ENCODE data around the gene GPR65.

GPR65 gene

DNA sequence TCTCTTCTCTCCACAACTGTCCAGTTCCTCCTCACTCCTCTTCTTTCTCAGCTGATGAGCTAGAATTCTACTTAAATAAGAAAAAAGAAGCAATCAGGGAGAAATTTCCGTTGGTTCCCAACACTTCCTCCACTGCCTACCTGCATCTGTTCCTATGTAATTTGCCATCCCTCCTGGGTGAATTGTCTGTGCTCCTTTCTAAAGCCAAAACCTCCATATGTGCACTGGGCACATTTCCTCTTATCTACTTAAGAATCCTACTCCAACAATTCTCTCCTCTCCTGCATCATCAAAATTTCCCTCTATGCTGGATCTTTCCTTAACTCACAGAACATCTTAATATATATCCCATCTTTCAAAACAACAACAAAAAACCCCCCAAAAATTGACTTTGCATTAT, 35.2 kb downstream of the GPR65 start:
- no peak for DNase-seq (ENCODE audit: low spot score)

DNA sequence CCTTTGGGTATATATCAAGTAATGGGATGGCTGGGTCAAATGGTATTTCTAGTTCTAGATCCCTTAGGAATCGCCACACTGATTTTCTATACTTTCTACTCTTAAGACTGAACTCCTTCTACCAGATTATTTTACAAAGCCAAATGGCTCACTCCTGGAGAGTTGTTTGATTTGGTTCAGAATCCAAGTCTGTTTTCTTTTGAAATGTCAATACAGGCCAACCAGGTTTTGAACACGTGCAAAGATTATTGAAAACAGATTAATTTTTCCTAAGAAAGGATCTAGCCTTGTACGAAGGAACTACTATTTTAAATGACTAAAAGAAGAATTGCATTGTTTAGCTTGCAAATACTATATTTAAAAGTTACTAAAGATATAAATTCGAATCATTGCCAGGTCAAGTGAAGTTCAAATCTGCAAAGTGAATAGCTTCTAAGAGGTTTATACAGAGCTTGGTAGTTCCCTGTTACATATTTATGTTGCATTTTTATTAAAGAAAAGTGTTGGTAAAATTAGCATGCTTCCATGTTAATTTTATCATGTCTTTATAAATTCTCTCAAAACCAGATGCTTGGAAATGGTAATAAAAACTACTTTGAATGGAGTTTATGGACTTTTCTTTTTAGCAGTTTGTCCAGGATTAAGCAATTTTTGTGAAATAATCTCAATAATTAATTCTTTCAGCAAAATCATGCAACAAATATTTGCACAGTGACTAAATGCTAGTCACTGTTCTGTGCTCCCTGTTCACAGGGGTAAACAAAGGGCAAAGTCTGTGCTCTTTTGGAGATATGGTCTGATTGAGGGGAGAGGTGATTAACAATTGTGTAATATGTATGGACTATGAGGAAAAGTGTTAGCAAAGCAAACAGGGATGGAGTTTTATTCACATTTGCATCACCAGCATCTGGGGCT, 38.9 kb downstream of the GPR65 start:
- no peak for DNase-seq (ENCODE audit: low spot score)

DNA sequence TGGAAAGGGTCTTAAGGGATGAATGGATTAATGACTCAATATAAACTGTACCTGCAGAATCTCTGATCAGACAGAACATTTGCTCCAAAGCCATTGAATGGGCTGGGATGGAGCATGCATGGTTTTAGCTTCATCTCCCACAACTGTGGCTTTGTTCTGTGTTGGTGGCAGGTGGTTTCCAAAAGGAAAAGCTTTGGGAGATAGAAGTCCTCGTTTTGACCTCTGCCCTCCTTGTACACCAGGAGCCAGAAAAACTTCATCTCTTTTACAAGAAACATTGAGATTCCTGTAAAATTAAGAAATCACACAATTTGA, 39.5 kb downstream of the GPR65 start:
- DNase-seq (ENCODE audit: low spot score): no peak

DNA sequence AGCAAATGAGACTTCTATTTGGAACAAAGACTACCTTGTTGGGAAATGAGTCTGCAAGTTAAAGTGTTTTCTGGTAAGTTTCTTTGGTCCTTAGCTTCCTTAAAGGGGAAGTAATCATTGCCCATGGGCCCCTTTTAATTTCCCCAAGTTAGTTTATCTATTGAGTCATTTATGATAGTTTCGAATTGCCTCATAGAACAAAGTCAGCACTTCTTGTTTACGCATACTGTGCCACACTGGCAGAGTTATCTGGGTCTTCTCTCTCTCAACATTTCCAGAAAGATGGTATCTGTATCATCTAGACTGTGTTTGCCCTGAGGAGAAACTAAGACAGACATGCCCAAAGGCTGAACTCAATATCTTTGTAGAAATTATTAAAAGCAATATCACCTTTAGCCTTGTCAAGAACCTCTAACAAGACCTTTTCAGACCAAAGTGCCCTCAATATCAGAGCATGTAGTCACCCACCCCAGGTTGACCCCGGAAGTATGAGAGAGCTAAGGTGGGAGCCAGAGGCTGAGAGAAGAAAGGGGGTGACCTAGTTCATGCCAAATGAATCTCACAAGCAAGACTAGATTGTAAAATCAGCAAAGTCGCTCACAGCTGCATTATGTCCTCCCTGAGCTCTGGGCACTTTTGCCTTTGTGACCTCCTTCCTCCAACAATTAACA, 40.0 kb downstream of the GPR65 start:
- no peak for DNase-seq (ENCODE audit: low spot score)

DNA sequence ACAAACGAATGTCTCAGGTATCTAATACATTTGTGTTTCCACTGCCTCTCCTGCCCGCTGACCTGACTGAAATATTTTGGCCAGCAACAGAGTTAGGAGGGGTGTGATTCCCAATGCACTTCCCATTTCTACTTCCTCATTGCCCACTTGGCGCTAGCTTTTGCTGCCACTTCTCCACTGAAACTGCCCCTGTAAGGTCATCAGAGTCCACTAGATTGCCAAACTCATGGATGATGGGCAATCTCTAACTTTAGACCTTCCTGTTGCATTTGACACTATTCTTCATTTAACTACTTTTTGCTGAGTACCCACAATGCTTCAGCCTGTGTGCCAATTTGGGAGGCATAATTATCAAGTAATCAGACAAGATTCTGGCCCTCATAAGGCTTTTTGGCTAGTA, 40.8 kb downstream of the GPR65 start:
- DNase-seq (ENCODE audit: low spot score): no peak

DNA sequence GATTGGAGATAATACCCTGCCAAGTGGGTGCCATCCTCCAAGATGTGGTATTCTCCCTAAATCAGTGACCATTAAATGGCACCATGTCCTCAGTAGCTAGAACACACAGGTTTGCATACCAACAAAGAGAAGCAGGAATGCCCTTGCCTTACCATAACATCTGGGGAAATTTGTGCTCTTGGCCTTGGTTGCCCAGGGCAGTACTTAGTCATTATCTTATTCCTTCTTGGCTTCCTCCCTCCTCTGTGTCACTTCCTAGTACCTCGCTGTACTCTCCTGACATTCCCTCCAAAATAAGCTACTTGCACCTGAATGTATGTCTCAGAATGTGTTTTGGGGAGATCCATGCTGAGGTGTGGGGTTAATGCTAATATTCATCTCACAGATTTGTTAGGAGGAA, 43.4 kb downstream of the GPR65 start:
- DNase-seq (ENCODE audit: low spot score): no peak

DNA sequence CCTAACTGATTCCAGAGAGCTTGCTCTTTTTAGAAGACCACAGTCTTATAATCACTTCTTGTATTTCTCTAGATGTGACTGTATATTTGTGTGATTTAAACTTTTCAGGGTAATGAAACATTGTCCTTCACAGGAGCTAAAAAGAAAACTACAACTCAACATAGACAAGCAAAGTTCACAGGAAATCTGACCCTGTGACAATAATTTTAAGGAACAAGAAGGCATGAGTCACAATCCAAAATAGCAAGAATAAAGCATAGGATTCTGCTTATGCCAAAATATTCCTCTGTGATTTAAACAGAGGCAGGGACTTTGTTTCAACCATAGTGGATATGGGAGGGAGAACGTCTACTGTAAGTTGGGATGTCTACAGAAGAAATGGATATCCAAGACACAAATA, 44.3 kb downstream of the GPR65 start:
- DNase-seq (ENCODE audit: low spot score): no peak

DNA sequence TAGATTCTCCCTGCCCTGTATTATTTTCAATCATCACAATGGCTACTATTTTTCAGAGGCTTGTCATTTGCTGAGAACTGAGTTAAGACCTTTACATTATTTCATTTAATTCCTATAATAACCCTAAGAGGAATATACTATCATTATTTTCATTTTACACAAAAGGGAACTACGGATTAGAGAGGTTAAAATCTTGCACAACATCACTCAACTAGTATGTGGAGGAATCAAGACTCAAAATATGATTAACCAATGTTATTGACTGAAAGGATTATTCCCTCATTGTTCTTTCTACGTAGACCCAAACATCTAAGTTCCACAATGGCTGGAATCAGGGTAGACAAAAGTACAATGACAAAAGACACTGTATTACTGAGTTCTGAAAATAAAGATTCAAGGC, 45.0 kb downstream of the GPR65 start:
- no peak for DNase-seq (ENCODE audit: low spot score)

DNA sequence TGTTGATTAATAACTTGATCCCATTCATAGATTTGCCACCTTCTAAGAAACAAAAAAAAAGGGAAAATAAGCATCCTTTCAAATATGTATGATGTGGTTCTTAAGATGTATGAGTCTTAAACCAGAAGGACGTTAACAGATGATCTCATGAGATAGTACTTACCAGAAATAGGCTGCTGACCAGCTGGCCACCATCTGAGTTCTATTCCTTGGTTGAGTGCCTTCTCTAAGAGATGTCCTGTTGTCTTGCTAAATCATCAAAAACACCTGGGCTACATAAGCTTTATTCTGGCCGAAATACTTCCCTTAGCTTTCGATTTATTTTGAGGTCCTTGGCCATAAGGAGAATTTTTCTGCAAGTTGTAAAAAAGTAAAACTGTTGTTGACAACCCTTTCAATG, 55.6 kb downstream of the GPR65 start:
- no peak for DNase-seq (ENCODE audit: low spot score)

DNA sequence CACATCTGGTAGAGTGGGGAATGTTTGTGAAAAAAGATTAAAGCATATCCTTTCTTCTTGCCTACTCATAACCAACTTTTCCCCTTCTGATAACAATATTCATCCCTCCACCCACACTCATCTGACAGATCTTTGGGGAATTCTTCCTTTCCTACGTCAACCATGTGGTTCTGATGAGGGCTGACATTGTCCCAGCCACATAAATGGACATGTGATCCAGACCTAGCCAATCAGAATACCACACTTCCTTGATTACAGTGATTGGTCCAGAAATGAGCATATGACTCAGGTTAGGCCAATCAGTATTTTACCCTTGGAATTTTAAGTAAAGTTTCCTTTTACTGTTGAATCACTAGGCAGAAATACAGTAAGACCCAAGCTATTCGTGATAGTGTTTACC, 58.9 kb downstream of the GPR65 start:
- DNase-seq (ENCODE audit: low spot score): peak; percentile 31
